GM18526 (cell line): Measurements from ENCODE around the gene SF3A2.

ENCODE experiments used
- POLR2A ChIP-seq: IDR thresholded peaks from 3 replicates; pipeline ENCODE4 v1.6.1; 2011; ENCODE audit not compliant: insufficient read length; ENCODE audit errors: extremely low read depth

Gene SF3A2

DNA sequence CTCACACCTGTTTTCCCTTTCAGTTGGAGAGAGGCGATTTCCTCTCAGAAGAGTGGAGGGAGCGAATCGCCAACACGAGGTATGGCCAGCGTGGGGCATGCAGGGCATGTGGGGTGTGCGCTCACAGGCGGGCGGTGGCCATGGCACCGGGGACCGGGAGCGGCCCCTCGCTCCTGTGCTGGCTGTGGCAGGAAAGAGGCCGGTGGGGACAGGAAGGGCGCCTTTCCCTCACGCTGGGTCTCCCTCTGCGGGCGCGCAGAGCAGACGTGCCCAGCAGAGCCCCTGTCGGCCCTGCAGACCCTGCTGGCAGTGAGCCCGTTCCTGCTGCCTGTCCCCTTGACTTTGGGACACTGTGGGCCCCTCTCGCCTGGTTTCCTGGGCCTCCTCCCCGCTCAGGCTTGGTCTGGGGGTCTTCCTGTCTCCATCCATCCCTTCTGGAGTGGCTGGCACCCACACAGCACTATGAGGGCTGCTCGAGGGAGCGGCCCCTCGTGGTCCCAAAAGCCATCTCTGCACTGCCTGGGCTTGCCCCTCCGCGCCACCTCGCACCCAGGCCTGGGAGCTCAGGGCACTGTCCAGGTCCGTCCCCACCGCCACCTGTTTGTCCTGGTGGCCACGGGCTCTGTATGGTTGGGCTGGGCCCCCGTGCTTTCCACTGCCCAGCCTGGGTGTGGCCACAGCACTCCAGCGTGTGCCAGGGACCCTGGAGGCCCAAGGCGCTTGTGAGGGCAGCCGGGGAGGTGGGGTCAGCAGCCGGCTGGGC, 36.6 kb upstream of the SF3A2 start:
- no peak for TF ChIP-seq POLR2A

DNA sequence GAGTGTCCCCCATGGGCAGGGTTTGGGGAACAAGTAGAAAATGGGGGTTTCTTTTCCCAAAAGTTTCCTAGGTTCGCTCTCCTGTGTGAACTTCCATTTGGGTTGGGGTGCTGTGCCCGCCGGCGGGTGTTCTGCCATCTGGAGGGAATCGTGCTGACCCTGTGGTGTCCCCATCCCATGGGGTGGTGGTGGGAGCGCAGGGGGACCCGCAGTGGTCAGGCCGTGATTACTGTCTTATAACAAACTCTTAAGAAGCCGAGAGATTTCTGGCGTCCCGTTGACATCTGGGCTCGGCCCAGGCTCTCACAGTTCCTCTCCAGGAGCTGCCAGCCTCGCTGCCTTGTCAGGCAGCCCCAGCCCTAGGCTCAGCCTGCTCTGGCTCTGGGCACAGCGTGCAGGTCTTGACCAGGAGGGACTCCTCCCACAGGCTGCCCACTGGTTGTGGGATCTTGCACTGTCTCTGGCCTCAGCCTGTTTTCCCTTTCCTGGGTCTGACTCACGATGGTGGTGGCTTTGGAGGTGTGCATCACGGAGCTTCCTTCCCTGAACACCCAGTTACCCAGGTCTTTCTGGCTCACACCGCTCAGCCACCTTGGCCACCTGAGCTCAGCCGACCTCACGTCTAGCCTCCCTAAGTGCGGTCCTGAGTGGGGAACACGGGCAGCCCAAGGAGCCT, 35.0 kb upstream of the SF3A2 start:
- TF ChIP-seq POLR2A: no peak

DNA sequence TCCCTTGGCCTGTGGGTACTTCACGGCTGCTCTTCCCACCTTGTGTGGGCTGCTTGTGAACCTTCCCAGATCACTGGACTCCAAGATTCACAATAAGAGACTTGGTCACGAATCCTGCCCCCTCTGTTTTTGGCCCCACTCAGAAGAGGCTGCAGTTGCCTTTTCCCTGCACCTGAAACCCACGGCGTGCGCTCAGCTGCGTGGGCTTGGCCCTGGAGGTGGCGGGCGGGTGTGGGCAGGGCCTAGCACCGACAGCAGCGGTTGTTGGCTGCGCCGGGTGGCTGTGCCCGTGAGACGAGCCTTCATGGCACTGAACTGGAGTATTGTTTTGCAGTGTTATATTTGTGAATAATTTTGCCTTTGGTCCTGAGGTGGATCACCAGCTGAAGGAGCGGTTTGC, 34.3 kb upstream of the SF3A2 start:
- TF ChIP-seq POLR2A: no peak

DNA sequence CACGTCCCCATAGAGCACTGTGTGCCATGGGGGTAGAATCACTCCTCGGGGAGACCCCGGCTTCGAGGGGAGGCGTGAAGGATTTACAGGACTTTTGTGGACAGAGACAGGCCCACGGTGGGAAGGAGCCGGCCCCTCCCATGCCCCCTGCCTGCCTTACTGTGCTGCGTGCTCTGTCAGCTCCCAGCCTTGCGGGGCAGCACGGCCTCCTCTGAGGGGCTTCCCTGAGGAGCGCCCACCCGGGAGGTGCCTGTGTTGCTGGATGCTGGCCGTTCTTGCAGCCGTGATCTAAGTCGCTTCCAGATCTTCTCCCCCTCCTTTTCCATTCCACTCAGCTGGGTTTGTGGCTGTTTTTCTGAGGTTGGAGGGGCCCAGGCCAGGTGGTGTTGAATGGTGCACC, 29.6 kb upstream of the SF3A2 start:
- no peak for TF ChIP-seq POLR2A

DNA sequence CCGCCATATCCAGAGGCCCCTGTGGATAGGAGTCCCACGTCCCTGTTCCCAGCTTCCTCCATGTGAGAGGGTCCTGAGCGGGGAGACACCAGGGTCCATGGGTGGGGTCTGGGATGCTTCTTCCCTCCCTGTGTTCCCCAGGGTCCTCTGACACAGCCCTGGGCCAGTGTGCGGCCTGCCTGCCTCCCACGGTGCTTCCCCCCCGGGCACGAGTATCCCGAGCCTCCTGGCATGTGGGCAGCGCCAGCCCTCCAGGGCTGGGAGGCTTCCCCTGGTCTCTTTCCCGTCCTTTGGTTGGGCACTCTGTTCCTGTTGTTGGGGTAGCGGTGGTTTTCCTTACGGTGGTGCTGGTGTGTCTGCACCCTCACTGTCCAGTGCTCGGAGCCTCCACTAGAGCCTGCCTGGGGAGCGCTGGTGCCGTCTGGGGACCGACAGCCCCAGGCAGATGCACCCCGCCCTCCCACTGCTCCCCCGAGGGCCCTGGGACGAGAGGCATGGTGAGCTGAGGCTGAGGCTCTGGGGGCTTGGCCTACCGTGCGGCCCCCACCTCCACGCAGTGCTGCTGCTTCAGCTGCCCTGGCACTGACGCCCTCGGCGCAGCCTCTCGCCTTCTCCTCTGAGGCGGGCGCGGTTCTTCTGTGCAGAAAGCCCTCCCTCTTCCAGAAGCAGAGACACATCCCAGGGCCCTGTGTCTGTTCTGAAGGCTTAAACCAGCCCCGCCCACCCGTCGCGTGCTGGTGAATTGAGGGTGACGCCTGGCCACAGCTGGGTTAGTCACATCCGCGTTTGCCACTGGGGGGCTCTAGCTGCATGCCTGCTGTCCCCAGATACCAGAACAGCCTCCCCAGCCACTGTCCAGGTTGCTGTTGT, 28.4 kb upstream of the SF3A2 start:
- TF ChIP-seq POLR2A: no peak

DNA sequence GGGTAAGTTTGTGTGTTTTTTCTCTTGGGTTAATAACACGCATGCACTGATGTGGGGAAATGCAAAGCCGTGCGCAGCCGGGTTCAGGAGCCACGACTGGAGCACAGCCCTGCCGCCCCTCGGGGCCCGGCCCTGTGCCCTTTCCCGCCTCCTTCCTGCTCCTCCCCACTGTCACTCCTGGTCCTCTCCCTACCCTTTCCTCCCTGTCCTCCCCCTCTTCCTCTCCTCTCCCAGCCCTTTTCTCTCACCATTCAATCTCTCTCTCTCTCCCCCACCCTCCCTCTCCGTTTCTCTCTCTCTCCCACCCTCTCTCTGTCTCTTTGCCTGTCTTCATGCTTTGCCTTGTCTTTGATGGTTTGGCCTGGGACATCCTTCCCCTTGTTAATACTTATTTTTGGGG, 27.6 kb upstream of the SF3A2 start:
- TF ChIP-seq POLR2A: no peak

DNA sequence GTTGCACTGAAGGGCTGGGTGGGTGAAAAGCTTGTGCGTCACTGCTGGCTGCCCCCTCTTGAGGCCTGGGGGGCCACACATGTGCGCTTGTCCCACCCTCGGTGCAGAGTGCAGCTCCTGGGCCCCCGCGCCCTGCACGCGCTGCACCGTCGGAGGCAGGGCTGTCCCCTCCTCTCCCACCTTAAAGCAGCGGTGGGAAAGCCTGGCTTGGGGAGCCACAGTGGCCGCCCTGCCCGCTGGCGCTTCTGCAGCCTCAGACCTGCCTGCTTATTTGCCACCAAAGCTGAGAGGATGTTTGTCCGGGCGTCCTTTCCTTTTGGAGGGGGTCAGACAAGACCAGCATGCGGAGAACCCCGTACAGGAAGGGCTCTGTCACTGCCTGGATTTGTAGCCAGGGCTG, 27.2 kb upstream of the SF3A2 start:
- no peak for TF ChIP-seq POLR2A

DNA sequence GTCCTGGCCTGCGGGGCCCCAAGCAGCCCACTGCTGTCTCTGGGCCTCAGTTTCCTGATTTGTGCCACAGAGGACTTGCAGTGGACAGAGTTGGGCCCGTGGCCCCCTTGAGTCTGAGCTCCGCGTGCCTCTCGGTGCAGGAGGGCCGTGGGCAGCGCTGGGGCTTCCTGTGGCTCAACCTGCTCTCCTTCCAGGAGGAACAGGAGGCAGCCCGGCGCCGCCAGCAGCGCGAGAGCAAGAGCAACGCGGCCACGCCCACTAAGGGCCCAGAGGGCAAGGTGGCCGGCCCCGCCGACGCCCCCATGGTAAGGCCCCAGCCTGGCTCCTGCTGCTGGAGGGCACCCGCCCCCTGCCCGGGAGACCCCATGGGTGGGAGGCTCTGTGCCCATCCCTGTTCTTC, 26.4 kb upstream of the SF3A2 start:
- no peak for TF ChIP-seq POLR2A

DNA sequence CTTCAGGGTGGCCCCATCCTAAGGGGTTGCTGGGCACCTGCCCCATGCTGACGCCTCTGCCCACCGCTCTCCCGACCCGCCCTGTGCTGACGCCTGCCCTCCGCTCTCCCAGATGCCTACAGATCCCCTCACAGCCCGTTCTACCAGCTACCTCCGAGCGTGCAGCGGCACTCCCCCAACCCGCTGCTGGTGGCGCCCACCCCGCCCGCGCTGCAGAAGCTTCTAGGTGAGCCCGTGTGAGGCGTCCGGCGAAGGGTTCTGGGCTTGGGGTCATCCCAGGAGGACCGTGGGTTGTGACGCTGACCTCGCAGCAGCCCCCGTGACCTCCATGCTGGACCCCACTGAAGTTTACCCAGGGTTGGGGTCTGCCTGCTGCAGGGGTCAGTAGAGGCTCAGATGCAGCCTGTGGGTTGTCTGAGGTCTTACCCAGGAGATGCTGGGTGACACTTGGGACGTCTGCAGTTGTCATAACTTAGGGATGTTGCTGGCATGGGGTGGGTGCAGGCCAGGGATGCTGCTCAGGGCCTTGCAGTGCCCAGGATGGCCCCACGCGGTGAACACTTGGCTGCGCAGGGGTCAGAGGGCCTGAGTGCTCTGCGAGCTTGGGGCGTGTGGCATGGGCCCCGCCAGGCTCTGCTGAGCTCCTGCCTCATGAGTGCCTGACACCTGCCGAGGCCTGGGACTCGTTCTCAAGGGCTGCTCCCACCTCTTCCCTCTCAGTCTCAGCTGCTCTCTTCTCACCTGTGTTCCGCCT, 25.5 kb upstream of the SF3A2 start:
- no peak for TF ChIP-seq POLR2A

DNA sequence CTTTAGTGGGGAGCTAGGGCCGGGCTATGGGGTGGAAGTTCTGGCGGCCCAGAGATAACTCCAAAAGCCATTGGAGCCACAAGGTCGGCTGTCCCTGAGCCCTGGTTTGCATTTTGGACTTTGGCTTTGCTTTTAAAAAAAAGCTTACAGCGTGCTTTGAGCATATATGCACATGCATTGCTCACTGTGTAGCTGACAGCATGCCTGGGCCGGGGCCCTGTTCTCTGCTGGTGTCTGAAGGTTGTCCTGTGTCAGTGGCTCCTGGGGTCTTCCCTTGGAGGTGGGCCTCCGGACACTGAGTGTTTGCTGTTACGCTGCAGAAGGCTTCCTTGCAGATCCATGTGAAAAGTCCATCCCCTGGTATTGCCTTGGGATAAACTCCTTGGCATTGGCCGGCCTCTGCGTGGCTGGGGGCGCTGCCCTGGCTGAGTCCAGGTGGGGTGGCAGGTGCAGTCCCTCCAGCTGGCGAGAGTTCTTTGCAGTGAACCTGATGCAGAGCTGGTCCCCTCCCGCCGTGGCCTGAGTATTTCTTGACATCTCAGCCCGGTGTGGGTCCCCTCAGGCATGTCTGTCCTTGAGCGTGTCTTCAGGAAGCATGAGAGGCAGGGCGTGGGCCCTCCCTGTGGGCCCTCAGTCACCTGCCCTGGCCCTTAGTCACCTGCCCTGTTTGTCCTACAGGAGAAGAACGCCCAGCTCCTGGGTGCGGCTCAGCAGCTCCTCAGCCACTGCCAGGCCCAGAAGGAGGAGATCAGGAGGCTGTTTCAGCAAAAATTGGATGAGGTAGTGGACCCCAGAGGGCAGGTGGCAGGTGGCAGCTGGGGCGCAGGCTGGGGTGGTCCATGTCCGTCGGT, 23.5 kb upstream of the SF3A2 start:
- no peak for TF ChIP-seq POLR2A

DNA sequence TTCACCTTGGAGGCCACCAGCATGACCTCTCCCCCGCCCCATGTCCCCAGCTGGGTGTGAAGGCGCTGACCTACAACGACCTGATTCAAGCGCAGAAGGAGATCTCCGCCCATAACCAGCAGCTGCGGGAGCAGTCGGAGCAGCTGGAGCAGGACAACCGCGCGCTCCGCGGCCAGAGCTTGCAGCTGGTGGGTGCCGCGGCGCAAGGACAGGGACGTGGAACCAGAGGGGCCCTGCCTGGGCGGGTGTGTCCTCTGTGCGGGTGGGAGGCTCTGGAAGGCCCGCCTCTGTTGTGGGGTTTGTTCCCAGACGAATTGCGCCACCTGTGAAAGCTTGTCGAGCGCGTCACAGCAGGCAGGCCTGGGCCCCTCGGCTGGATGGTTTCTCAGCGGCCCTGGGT, 22.8 kb upstream of the SF3A2 start:
- TF ChIP-seq POLR2A: no peak

DNA sequence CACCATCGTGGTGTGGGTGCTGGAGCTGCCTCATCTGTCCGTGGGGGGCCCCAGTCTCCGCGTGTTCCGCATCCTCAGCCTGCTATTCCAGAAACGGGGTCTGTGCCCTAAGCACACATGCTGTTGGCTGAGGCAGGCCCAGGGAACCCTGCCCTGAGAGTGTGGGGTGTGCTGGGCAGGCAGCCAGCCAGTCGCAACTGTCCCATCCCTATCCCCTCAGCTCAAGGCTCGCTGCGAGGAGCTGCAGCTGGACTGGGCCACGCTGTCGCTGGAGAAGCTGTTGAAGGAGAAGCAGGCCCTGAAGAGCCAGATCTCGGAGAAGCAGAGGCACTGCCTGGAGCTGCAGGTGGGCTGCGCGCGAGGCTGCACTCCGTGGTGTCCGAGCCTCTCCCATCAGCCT, 22.4 kb upstream of the SF3A2 start:
- no peak for TF ChIP-seq POLR2A

DNA sequence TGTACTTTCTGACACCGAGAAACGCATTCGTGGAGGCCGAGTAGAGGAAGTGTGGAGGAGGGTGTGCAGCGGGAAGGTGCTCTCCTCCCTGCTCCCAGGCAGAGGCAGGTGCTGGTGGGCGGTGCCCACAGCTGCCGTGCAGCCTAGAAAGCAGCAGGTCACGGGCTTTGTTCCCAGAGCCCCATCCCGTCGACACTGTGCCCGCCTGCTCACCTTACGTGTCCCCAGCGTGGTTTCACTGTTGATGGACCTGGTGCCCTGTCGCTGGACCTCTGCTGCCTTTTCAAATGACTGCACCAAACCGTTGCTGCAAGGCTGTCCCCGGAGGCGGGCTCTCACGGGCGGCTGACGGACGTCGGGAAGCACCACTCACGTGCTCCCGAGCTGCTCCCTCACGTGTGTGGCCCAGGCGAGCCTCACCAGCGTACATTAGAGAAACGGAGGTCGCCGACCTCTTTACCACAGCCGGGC, 21.3 kb upstream of the SF3A2 start:
- no peak for TF ChIP-seq POLR2A
